Measurements from ENCODE around the gene ATP8A2. TPM values are rescaled to one million over a fixed set of nuclear protein-coding genes. Genes with fewer than 3 reads are reported as not detected.
A peak's percentile ranks its signal among the peaks of the same experiment; 100 is the strongest.

Gene ATP8A2
- total RNA-seq, 2 donors from 2014 or later = 1.6 to 2.9 TPM

- Histone ChIP-seq H3K27ac (ENCODE audit: low read depth, low read length) (no peak overlapping the region), H3K36me3 (ENCODE audit: control insufficient read depth, insufficient read depth, low read length) (no peaks in the 10 kb centered on the region), H3K9ac (ENCODE audit: extremely low read depth, low read length, poor library complexity, severe bottlenecking) (no peak overlapping the region), H3K9me3 (ENCODE audit: control insufficient read depth, low read length) (no peaks in the 10 kb centered on the region), H3K4me1 (ENCODE audit: control insufficient read depth, insufficient read depth, low read length) (peaks cover 3% of the 10 kb centered on the region), H3K27me3 (ENCODE audit: control insufficient read depth, insufficient read depth, low read length, poor library complexity, severe bottlenecking) (peaks cover 42% of the 10 kb centered on the region), H3K4me3 (ENCODE audit: low read length) (no peak overlapping the region)
- no peaks in the 10 kb centered on the region for H3K9me3 Mint-ChIP-seq
- no peaks in the 10 kb centered on the region for H3K36me3 Mint-ChIP-seq (ENCODE audit: low read depth)
- peaks cover 15% of the 10 kb centered on the region for H3K4me1 Mint-ChIP-seq
- H3K4me3 Mint-ChIP-seq = no peak overlapping the region
- TF ChIP-seq, protein P1, sequence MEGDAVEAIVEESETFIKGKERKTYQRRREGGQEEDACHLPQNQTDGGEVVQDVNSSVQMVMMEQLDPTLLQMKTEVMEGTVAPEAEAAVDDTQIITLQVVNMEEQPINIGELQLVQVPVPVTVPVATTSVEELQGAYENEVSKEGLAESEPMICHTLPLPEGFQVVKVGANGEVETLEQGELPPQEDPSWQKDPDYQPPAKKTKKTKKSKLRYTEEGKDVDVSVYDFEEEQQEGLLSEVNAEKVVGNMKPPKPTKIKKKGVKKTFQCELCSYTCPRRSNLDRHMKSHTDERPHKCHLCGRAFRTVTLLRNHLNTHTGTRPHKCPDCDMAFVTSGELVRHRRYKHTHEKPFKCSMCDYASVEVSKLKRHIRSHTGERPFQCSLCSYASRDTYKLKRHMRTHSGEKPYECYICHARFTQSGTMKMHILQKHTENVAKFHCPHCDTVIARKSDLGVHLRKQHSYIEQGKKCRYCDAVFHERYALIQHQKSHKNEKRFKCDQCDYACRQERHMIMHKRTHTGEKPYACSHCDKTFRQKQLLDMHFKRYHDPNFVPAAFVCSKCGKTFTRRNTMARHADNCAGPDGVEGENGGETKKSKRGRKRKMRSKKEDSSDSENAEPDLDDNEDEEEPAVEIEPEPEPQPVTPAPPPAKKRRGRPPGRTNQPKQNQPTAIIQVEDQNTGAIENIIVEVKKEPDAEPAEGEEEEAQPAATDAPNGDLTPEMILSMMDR (conservative IDR thresholded peaks at IDR 0.05) = peak; percentile 78
- peaks cover 38% of the 10 kb centered on the region for H3K27me3 Mint-ChIP-seq (ENCODE audit: insufficient read depth)
- peak; percentile 76 for DNase-seq
- 51 to 52% methylated on average over 6 to 8 of the region's 9 CpGs for WGBS, 2 experiments (ENCODE audit: insufficient coverage in 1 of 2, insufficient read length in 1 of 2)
- no peak overlapping the region for H3K27ac Mint-ChIP-seq
These were observed 4.1 kb downstream of the ATP8A2 start for GRCh38 chr13:25375727-25376358.

DNA sequence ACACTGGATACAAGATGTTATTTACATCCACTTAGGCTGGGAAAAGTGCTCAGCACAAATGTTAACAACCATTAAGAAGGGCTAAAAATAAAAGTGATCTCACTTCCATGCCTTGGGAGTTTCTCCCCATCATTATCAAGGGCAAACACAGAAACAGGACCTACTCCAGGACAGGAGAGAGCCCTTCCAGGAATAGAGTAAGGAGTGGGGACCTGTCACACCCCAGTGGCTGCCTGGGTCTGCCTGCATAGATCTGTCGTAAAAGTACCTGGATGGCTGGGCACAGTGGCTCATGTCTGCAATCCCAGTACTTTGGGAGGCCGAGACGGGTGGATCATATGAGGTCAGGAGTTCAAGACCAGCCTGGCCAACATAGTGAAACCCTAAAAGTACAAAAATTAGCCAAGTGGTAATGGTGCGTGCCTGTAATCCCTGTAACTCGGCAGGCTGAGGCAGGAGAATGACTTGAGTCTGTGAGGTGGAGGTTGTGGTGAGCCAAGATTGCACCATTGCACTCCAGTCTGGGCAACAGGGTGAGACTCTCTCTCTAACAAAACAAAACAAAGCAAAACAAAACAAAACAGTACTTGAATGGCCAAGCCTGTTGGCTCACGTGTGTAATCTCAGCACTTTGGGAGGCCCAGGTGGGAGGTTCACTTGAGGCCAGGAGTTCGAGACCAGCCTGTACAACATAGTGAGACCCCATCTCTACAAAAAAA is 5.6 kb downstream of the ATP8A2 start:
- H3K27me3 Mint-ChIP-seq (ENCODE audit: insufficient read depth) = peaks cover 28% of the 10 kb centered on the region
- peaks cover 15% of the 10 kb centered on the region for H3K4me1 Mint-ChIP-seq
- peaks cover 3% of the 10 kb centered on the region for H3K4me1 ChIP-seq (ENCODE audit: control insufficient read depth, insufficient read depth, low read length)
- TF ChIP-seq, protein P1 (conservative IDR thresholded peaks at IDR 0.05) = no peak
- no peak overlapping the region for H3K27ac ChIP-seq (ENCODE audit: low read depth, low read length)
- H3K9me3 Mint-ChIP-seq = no peaks in the 10 kb centered on the region
- no peaks in the 10 kb centered on the region for H3K9me3 ChIP-seq (ENCODE audit: control insufficient read depth, low read length)
- no peak overlapping the region for H3K9ac ChIP-seq (ENCODE audit: extremely low read depth, low read length, poor library complexity, severe bottlenecking)
- DNase-seq = no peak
- WGBS, 2 experiments (ENCODE audit: insufficient coverage in 1 of 2, insufficient read length in 1 of 2) = 90 to 97% methylated on average over 5 to 7 of the region's 7 CpGs
- no peaks in the 10 kb centered on the region for H3K36me3 Mint-ChIP-seq (ENCODE audit: low read depth)
- no peak overlapping the region for H3K4me3 Mint-ChIP-seq
- H3K27me3 ChIP-seq (ENCODE audit: control insufficient read depth, insufficient read depth, low read length, poor library complexity, severe bottlenecking) = peaks cover 29% of the 10 kb centered on the region
- H3K27ac Mint-ChIP-seq = no peak overlapping the region
- H3K36me3 ChIP-seq (ENCODE audit: control insufficient read depth, insufficient read depth, low read length) = no peaks in the 10 kb centered on the region
- no peak overlapping the region for H3K4me3 ChIP-seq (ENCODE audit: low read length)

- TF ChIP-seq, protein P1 (conservative IDR thresholded peaks at IDR 0.05) = no peak
- Mint-ChIP-seq H3K9me3 (no peaks in the 10 kb centered on the region), H3K27me3 (ENCODE audit: insufficient read depth) (peaks cover 17% of the 10 kb centered on the region), H3K36me3 (ENCODE audit: low read depth) (no peaks in the 10 kb centered on the region), H3K4me1 (peaks cover 13% of the 10 kb centered on the region), H3K27ac (no peak overlapping the region), H3K4me3 (no peak overlapping the region)
- Histone ChIP-seq H3K36me3 (ENCODE audit: control insufficient read depth, insufficient read depth, low read length) (no peaks in the 10 kb centered on the region), H3K27ac (ENCODE audit: low read depth, low read length) (no peak overlapping the region), H3K9me3 (ENCODE audit: control insufficient read depth, low read length) (no peaks in the 10 kb centered on the region), H3K4me3 (ENCODE audit: low read length) (no peak overlapping the region), H3K27me3 (ENCODE audit: control insufficient read depth, insufficient read depth, low read length, poor library complexity, severe bottlenecking) (peaks cover 18% of the 10 kb centered on the region), H3K4me1 (ENCODE audit: control insufficient read depth, insufficient read depth, low read length) (peaks cover 3% of the 10 kb centered on the region), H3K9ac (ENCODE audit: extremely low read depth, low read length, poor library complexity, severe bottlenecking) (no peak overlapping the region)
- WGBS, 2 experiments (ENCODE audit: insufficient coverage in 1 of 2, insufficient read length in 1 of 2) = 86 to 89% methylated on average over 1 to 3 of the region's 5 CpGs
- no peak for DNase-seq
These were observed 6.8 kb downstream of the ATP8A2 start for GRCh38 chr13:25378528-25378927.

Measured in endodermal cell (in vitro differentiated cells).